SU-DHL-6 (cell line): ENCODE data around the gene GUCY1A1.

Experiments used
- H2AFZ ChIP-seq: fragments of 200-600 bp; sonication (generic); 2 replicates; pipeline ENCODE4 v1.6.1; 2014; ENCODE audit warnings: low read depth, mild to moderate bottlenecking, moderate library complexity, mixed read lengths, antibody characterized with exemption, low read length; ENCODE audit not compliant: severe bottlenecking
- H3F3A ChIP-seq: fragments of 200-600 bp; shearing (Covaris generic); 2 replicates; pipeline ENCODE4 v1.6.0; 2016; ENCODE audit warnings: antibody characterized with exemption, mild to moderate bottlenecking; ENCODE audit not compliant: insufficient read depth
- H3K27ac ChIP-seq: fragments of 200-600 bp; sonication (generic); 2 replicates; pipeline ENCODE4 v1.5.1; 2016; ENCODE audit warnings: low read depth, mild to moderate bottlenecking, low read length, moderate library complexity, mixed read lengths
- H3K27me3 ChIP-seq: fragments of 200-600 bp; sonication (generic), shearing (Covaris generic); 2 replicates; pipeline ENCODE4 v1.6.0; 2014; ENCODE audit warnings: mild to moderate bottlenecking, low read length
- H3K36me3 ChIP-seq: fragments of 200-600 bp; sonication (generic); 2 replicates; pipeline ENCODE4 v1.6.1; 2014; ENCODE audit warnings: mild to moderate bottlenecking, low read length, mixed read lengths
- H3K4me2 ChIP-seq: fragments of 300-600, 200-600 bp; shearing (Covaris generic), sonication (generic); 2 replicates; pipeline ENCODE4 v1.6.0; 2014; ENCODE audit warnings: low read length, low read depth, mild to moderate bottlenecking; ENCODE audit not compliant: poor library complexity, severe bottlenecking
- H3K4me3 ChIP-seq: fragments of 200-600 bp; sonication (generic); 2 replicates; pipeline ENCODE4 v1.5.1; 2014; ENCODE audit warnings: antibody characterized with exemption, low read length, mild to moderate bottlenecking, mixed read lengths; ENCODE audit not compliant: insufficient read depth, poor library complexity, severe bottlenecking
- H3K79me2 ChIP-seq: fragments of 200-600 bp; sonication (generic); 2 replicates; pipeline ENCODE4 v1.6.1; 2014; ENCODE audit warnings: mild to moderate bottlenecking, low read length, moderate library complexity; ENCODE audit not compliant: insufficient read depth
- H3K9ac ChIP-seq: fragments of 200-600 bp; sonication (generic); 2 replicates; pipeline ENCODE4 v1.7.0; 2014; ENCODE audit warnings: mild to moderate bottlenecking, low read length
- H3K9me2 ChIP-seq: fragments of 200-600 bp; sonication (generic); replicated peaks from 2 replicates; pipeline ENCODE4 v1.6.1; 2014; ENCODE audit warnings: low read length; ENCODE audit not compliant: insufficient read depth
- H3K9me3 ChIP-seq: fragments of 200-600 bp; sonication (generic); 2 replicates; pipeline ENCODE4 v1.6.1; 2014; ENCODE audit warnings: low read length, mixed read lengths; ENCODE audit not compliant: insufficient read depth
- H4K20me1 ChIP-seq: fragments of 200-600 bp; sonication (generic); 2 replicates; pipeline ENCODE4 v1.6.1; 2014; ENCODE audit warnings: low read depth, mild to moderate bottlenecking, antibody characterized with exemption, low read length, moderate library complexity, mixed read lengths
- EZH2phosphoT487 ChIP-seq: fragments of 200-600 bp; sonication (generic), shearing (Covaris generic); conservative IDR thresholded peaks from 2 replicates; pipeline ENCODE4 v1.6.1; 2018; ENCODE audit warnings: mild to moderate bottlenecking, antibody characterized with exemption, low read length, moderate library complexity, mixed read lengths
- TF ChIP-seq, protein P1 (sequence below): fragments of 200-600 bp; sonication (generic); IDR thresholded peaks from one replicate; pipeline ENCODE4 v1.5.1; 2017; ENCODE audit warnings: antibody characterized with exemption, mild to moderate bottlenecking, low read length, moderate library complexity; ENCODE audit not compliant: insufficient read depth, poor library complexity, severe bottlenecking

GUCY1A1 gene

GRCh38 chr4:155668707-155669220, 2.1 kb downstream of the GUCY1A1 start:
- no peak overlapping the region for H3K9ac ChIP-seq

DNA sequence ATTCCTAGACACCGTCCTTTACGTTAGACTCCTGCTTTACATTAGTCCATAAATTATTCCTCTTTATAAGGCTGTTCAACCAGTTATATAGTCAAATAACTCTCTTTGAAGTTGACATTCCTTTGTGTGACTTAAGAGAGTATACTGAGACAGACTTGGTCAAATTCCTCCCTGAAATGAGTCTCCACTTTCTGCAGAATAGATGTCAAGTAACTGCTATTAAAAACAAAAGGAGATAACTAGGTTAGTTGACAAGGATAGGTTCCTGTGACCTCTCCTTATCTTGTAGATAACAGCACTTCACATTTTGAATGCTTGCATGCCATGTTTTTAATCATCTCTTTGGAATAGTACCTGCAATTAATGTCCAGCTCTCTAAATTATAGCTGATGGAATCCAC, 5.7 kb downstream of the GUCY1A1 start:
- Histone ChIP-seq H3K9me2 (no peaks in the 10 kb centered on the region), H2AFZ (no peak overlapping the region), H3K79me2 (no peaks in the 10 kb centered on the region), H3K27me3 (no peaks in the 10 kb centered on the region), H3K9ac (no peak overlapping the region), H3F3A (no peaks in the 10 kb centered on the region), H3K27ac (no peak overlapping the region), H3K4me2 (no peak overlapping the region), H3K4me3 (no peak overlapping the region), H3K9me3 (no peaks in the 10 kb centered on the region), H4K20me1 (no peaks in the 10 kb centered on the region), H3K36me3 (no peaks in the 10 kb centered on the region)
- no peak for TF ChIP-seq EZH2phosphoT487
- TF ChIP-seq, protein P1, sequence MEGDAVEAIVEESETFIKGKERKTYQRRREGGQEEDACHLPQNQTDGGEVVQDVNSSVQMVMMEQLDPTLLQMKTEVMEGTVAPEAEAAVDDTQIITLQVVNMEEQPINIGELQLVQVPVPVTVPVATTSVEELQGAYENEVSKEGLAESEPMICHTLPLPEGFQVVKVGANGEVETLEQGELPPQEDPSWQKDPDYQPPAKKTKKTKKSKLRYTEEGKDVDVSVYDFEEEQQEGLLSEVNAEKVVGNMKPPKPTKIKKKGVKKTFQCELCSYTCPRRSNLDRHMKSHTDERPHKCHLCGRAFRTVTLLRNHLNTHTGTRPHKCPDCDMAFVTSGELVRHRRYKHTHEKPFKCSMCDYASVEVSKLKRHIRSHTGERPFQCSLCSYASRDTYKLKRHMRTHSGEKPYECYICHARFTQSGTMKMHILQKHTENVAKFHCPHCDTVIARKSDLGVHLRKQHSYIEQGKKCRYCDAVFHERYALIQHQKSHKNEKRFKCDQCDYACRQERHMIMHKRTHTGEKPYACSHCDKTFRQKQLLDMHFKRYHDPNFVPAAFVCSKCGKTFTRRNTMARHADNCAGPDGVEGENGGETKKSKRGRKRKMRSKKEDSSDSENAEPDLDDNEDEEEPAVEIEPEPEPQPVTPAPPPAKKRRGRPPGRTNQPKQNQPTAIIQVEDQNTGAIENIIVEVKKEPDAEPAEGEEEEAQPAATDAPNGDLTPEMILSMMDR: no peak

More at GRCh38 chr4:155668707-155669220, 2.1 kb downstream of the GUCY1A1 start:
- no peaks in the 10 kb centered on the region for H3K9me3 ChIP-seq
- no peak overlapping the region for H3K4me3 ChIP-seq
- H4K20me1 ChIP-seq: no peaks in the 10 kb centered on the region
- no peak overlapping the region for H3K4me2 ChIP-seq
- TF ChIP-seq, protein P1: no peak
- no peak for TF ChIP-seq EZH2phosphoT487
- no peaks in the 10 kb centered on the region for H3F3A ChIP-seq
- no peak overlapping the region for H3K27ac ChIP-seq
- no peaks in the 10 kb centered on the region for H3K9me2 ChIP-seq
- H3K79me2 ChIP-seq: no peaks in the 10 kb centered on the region
- no peak overlapping the region for H2AFZ ChIP-seq
- no peaks in the 10 kb centered on the region for H3K27me3 ChIP-seq
- H3K36me3 ChIP-seq: no peaks in the 10 kb centered on the region

GRCh38 chr4:155673453-155673979, 6.9 kb downstream of the GUCY1A1 start:
- Histone ChIP-seq H3K9me2 (no peaks in the 10 kb centered on the region), H4K20me1 (no peaks in the 10 kb centered on the region), H3F3A (no peaks in the 10 kb centered on the region), H3K9ac (no peak overlapping the region), H3K27ac (no peak overlapping the region), H3K36me3 (no peaks in the 10 kb centered on the region), H3K4me2 (no peak overlapping the region), H3K79me2 (no peaks in the 10 kb centered on the region), H3K9me3 (no peaks in the 10 kb centered on the region), H3K4me3 (no peak overlapping the region), H2AFZ (no peak overlapping the region), H3K27me3 (no peaks in the 10 kb centered on the region)
- TF ChIP-seq, protein P1: no peak
- no peak for TF ChIP-seq EZH2phosphoT487
